HG02938 (cell line): ENCODE measurements around the gene ZCCHC24.
"Not testable (repeated sequence)": the region's sequence is repeated elsewhere in the genome, so short reads cannot be mapped to it uniquely, and the experiment has no call there.

Source experiments
- ATAC-seq: cut with Tn5 transposase; IDR thresholded peaks from one replicate; pipeline ENCODE4 v1.9.1; 2021; ENCODE audit warnings: mild to moderate bottlenecking, moderate library complexity; ENCODE audit not compliant: unreplicated experiment

Gene ZCCHC24

GRCh38 chr10:79350407-79351154 is 94.8 kb downstream of the ZCCHC24 start:
- ATAC-seq = no peak

GRCh38 chr10:79349766-79350406 is 95.5 kb downstream of the ZCCHC24 start:
- no peak for ATAC-seq

- ATAC-seq = no peak
Measured at GRCh38 chr10:79349072-79349491, 96.3 kb downstream of the ZCCHC24 start.

- no peak for ATAC-seq
Measured at GRCh38 chr10:79348640-79348988, 96.8 kb downstream of the ZCCHC24 start.

- peak; percentile 62 for ATAC-seq
Measured at GRCh38 chr10:79347894-79348639, 97.4 kb downstream of the ZCCHC24 start.

- peak; percentile 74 for ATAC-seq
Measured at GRCh38 chr10:79347226-79347893, 98.1 kb downstream of the ZCCHC24 start, which contains the start of gene PPIF. PPIF (plus strand) TSS chr10:79347469; CDS start chr10:79347549, 80 bp downstream.

- ATAC-seq = peak; percentile 1
Measured at GRCh38 chr10:79346388-79347225, 98.8 kb downstream of the ZCCHC24 start.

GRCh38 chr10:79346012-79346340 is 99.4 kb downstream of the ZCCHC24 start:
- ATAC-seq = no peak

- ATAC-seq = no peak
Measured at GRCh38 chr10:79345241-79346011, 100.0 kb downstream of the ZCCHC24 start.

- ATAC-seq = no peak
Measured at GRCh38 chr10:79344502-79345195, 100.8 kb downstream of the ZCCHC24 start.

GRCh38 chr10:79342811-79343561 is 102.4 kb downstream of the ZCCHC24 start:
- no peak for ATAC-seq

- no peak for ATAC-seq
Measured at GRCh38 chr10:79342295-79342761, 103.1 kb downstream of the ZCCHC24 start.

- ATAC-seq = no peak
Measured at GRCh38 chr10:79340646-79341244, 104.7 kb downstream of the ZCCHC24 start.

GRCh38 chr10:79339266-79339665 is 106.2 kb downstream of the ZCCHC24 start:
- ATAC-seq = no peak

- ATAC-seq = not testable (repeated sequence)
Measured at GRCh38 chr10:79337783-79338469, 107.5 kb downstream of the ZCCHC24 start.

GRCh38 chr10:79336739-79337138 is 108.7 kb downstream of the ZCCHC24 start:
- no peak for ATAC-seq

GRCh38 chr10:79336276-79336675 is 109.1 kb downstream of the ZCCHC24 start:
- ATAC-seq = no peak
